ENCODE data around the gene GCKR. TPM values are rescaled to one million over a fixed set of nuclear protein-coding genes. Genes with fewer than 3 reads are reported as not detected.
"Not testable (repeated sequence)": the region's sequence is repeated elsewhere in the genome, so short reads cannot be mapped to it uniquely, and the experiment has no call there.

The GCKR gene
- total RNA-seq, 1 donor from 2014 or later: not detected

GRCh38 chr2:27507293-27507692 lies 10.7 kb downstream of the GCKR start:
- DNase-seq (ENCODE audit: low read depth in 2 of 2): no peak

- no peak for DNase-seq (ENCODE audit: low read depth in 2 of 2)
These were observed 12.7 kb downstream of the GCKR start for GRCh38 chr2:27509326-27509725.

- no peak for DNase-seq (ENCODE audit: low read depth in 2 of 2)
These were observed 21.6 kb downstream of the GCKR start for GRCh38 chr2:27518113-27518781.

GRCh38 chr2:27518782-27519113 lies 22.1 kb downstream of the GCKR start:
- DNase-seq (ENCODE audit: low read depth in 2 of 2): no peak

- no peak for DNase-seq (ENCODE audit: low read depth in 2 of 2)
These were observed 23.7 kb downstream of the GCKR start for GRCh38 chr2:27520316-27520715.

- no peak for DNase-seq (ENCODE audit: low read depth in 2 of 2)
These were observed 25.8 kb downstream of the GCKR start for GRCh38 chr2:27522400-27522945.

- peak in 1 of 2 donors; percentile 44 for DNase-seq (ENCODE audit: low read depth in 2 of 2)
These were observed 30.5 kb downstream of the GCKR start for GRCh38 chr2:27527182-27527581.

GRCh38 chr2:27531983-27532382 lies 35.3 kb downstream of the GCKR start:
- no peak for DNase-seq (ENCODE audit: low read depth in 2 of 2)

GRCh38 chr2:27537287-27537686 lies 40.6 kb downstream of the GCKR start:
- DNase-seq (ENCODE audit: low read depth in 2 of 2): peak in 1 of 2 donors; percentile 75

- DNase-seq (ENCODE audit: low read depth in 2 of 2): not testable (repeated sequence)
These were observed 42.3 kb downstream of the GCKR start for GRCh38 chr2:27538839-27539450.

GRCh38 chr2:27539649-27540048 lies 43.0 kb downstream of the GCKR start:
- DNase-seq (ENCODE audit: low read depth in 2 of 2): not testable (repeated sequence)

GRCh38 chr2:27544143-27544821 lies 47.6 kb downstream of the GCKR start:
- DNase-seq (ENCODE audit: low read depth in 2 of 2): no peak

GRCh38 chr2:27545348-27546141 lies 48.9 kb downstream of the GCKR start:
- DNase-seq (ENCODE audit: low read depth in 2 of 2): no peak

GRCh38 chr2:27549303-27549702 lies 52.7 kb downstream of the GCKR start:
- no peak for DNase-seq (ENCODE audit: low read depth in 2 of 2)

GRCh38 chr2:27551514-27551913 lies 54.9 kb downstream of the GCKR start:
- no peak for DNase-seq (ENCODE audit: low read depth in 2 of 2)

GRCh38 chr2:27552941-27553340 lies 56.3 kb downstream of the GCKR start:
- DNase-seq (ENCODE audit: low read depth in 2 of 2): no peak

GRCh38 chr2:27554451-27554850 lies 57.8 kb downstream of the GCKR start:
- DNase-seq (ENCODE audit: low read depth in 2 of 2): not testable (repeated sequence)

- no peak for DNase-seq (ENCODE audit: low read depth in 2 of 2)
These were observed 62.6 kb downstream of the GCKR start for GRCh38 chr2:27559228-27559627.

- no peak for DNase-seq (ENCODE audit: low read depth in 2 of 2)
These were observed 64.4 kb downstream of the GCKR start for GRCh38 chr2:27561060-27561459.

GRCh38 chr2:27566628-27567027 lies 70.0 kb downstream of the GCKR start:
- peak in 1 of 2 donors; percentile 96 for DNase-seq (ENCODE audit: low read depth in 2 of 2)

GRCh38 chr2:27569398-27569797 lies 72.8 kb downstream of the GCKR start:
- DNase-seq (ENCODE audit: low read depth in 2 of 2): peak in 1 of 2 donors; percentile 55

GRCh38 chr2:27571197-27571596 lies 74.6 kb downstream of the GCKR start:
- DNase-seq (ENCODE audit: low read depth in 2 of 2): no peak
